ENCODE results near the gene SMAP1. TPM values are rescaled to one million over a fixed set of nuclear protein-coding genes. Genes with fewer than 3 reads are reported as not detected.

SMAP1 gene
- 19.6 TPM for polyA plus RNA-seq (2012; ENCODE audit: missing spikeins)

DNA sequence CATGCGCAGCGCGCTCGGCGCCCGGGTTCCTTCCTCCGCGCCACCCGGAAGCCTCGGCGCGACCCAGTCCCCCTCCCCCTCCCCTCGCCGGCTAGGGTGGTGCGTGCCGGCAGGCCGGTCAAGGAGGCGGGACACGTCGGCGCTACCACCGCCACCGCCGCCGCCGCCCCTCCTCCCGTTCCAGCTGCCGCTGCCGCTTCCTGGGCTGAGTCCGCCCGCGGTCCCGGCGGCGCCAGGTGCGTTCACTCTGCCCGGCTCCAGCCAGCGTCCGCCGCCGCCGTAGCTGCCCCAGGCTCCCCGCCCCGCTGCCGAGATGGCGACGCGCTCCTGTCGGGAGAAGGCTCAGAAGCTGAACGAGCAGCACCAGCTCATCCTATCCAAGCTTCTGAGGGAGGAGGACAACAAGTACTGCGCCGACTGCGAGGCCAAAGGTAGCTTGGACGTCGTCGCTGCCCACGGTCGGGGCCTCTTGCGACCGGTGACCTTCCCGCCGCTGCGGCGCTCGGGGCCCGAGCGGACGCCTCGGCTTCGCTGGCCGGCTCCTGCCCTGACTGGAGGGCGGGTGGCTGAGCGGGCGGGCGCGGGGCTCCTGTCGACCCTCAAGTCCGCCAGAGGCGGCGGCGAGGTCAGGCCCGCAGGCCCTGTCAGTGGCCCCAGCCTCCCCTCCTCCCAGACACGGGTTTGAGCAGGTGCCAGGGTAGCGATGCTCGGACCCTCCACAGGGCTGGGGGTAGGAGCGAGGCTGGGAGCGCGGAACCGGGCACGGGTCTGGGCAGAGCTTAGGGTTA, at the start of gene SMAP1:
TSS of gene SMAP1 (plus strand) at position 173 of the 788 bp plus-strand sequence. CDS start at position 314, 141 bp downstream.
- TF ChIP-seq POLR2A (IDR thresholded peaks at IDR 0.05; ENCODE audit: low read depth, low read length) (peak; percentile 74; the same call in 1 of the 2 replicates), TAF1 (IDR thresholded peaks at IDR 0.05; ENCODE audit: borderline replicate concordance, low read depth, low read length) (peak; percentile 39; the same call in 1 of the 2 replicates), POLR2AphosphoS5 (IDR thresholded peaks at IDR 0.05; ENCODE audit: low read depth, low read length) (peak; percentile 60; the same call in 1 of the 2 replicates)
- peak; percentile 97 for FAIRE-seq
- peak; percentile 86 for DNase-seq (ENCODE audit: insufficient read length)

DNA sequence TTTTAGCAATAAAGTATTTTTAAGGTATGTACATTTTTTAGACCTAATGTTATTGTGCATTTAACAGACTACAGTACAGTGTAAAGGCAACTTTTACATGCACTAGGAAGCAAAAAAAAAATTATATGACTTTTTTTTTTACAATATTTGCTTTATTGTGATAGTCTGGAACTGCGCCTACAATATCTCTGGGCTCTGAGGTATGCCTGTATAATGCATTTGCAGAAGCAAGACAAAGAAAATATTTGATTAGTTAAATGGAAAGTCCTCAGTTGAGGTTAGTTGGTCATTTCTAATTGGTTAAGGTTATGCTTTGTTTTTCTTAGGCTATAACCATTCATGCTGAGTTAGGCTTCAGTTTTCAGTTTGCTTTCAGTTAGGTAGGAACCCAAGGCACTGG, 46.9 kb upstream of the SMAP1 start:
- FAIRE-seq (no peak), DNase-seq (ENCODE audit: insufficient read length) (no peak)
- no peak for TF ChIP-seq POLR2A (IDR thresholded peaks at IDR 0.05; ENCODE audit: low read depth, low read length)
- no peak for TF ChIP-seq TAF1 (IDR thresholded peaks at IDR 0.05; ENCODE audit: borderline replicate concordance, low read depth, low read length)
- no peak for TF ChIP-seq POLR2AphosphoS5 (IDR thresholded peaks at IDR 0.05; ENCODE audit: low read depth, low read length)

DNA sequence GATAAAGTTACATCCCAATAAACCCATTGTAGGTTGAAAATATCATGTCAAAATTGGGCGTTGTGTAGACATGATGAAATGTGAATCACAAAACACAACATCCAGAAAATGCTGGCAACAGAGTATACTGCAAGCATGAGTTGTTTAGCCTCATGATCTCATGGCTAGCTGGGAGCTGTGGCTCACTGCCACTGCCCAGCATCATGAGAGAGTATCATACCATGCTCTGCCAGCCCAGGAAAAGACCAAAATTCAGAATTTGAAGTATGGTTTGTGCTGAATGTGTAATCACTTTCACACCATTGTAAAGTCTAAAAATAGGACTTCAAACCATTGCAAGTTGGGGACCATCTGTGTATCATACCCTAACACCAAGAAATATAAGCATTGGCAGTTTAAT, 45.2 kb upstream of the SMAP1 start:
- TF ChIP-seq TAF1 (IDR thresholded peaks at IDR 0.05; ENCODE audit: borderline replicate concordance, low read depth, low read length) = no peak
- DNase-seq (ENCODE audit: insufficient read length) (no peak), FAIRE-seq (no peak)

DNA sequence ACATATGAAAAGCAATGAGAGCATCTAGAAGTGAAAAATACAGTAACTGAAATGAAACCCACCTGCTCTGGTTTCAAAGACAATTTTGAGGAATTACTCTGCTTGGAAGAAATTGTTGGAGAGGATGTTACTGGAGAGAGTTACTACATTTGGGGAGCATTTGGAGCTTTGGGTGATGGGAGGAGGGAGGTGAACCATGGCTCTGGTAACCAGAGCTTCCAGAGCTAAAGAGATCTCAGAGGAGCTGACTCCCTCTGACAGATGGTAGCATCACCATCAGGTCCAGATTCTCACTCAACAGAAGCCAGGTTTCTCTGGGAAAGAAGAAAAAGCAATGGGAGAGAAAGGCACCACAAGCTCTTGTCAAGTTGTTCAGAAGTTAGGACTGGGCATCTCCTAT, 42.2 kb upstream of the SMAP1 start:
- no peak for FAIRE-seq
- TF ChIP-seq POLR2A (IDR thresholded peaks at IDR 0.05; ENCODE audit: low read depth, low read length) = no peak
- TF ChIP-seq TAF1 (IDR thresholded peaks at IDR 0.05; ENCODE audit: borderline replicate concordance, low read depth, low read length) = no peak
- no peak for TF ChIP-seq POLR2AphosphoS5 (IDR thresholded peaks at IDR 0.05; ENCODE audit: low read depth, low read length)
- no peak for DNase-seq (ENCODE audit: insufficient read length)

DNA sequence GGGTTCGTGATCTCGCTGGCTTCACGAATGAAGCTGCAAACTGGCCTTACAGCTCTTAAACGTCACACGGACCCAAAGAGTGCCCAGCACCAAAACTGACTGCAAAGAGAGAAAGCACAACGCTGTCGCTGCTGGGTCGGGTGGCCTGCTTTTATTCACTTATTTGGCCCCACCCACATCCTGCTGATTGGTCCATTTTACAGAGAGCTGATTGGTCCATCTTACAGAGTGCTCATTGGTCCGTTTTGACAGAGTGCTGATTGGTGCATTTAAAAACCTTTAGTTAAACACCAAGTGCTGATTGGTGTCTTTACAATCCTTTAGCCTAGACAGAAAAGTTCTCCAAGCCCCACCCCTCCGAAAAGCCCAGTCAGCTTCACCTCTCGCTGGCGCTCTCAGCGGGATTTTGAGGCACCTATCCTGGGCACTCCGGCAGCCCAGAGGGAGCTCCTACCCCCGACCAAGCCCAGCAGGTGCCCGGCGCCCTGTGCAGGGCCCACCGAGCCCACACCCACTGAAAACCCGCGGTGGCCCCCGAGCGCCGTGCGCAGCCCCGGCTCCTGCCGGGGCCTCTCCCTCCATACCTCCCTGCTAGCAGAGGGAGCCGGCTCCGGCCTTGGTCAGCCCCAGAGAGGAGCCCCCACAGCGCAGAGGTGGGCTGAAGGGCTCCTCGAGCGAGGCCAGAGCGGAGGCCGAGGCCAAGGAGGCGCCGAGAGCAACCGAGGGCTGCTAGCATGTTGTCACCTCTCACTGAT, 40.0 kb upstream of the SMAP1 start:
- DNase-seq (ENCODE audit: insufficient read length) (no peak), FAIRE-seq (no peak)
- no peak for TF ChIP-seq POLR2A (IDR thresholded peaks at IDR 0.05; ENCODE audit: low read depth, low read length)
- TF ChIP-seq TAF1 (IDR thresholded peaks at IDR 0.05; ENCODE audit: borderline replicate concordance, low read depth, low read length) = no peak
- no peak for TF ChIP-seq POLR2AphosphoS5 (IDR thresholded peaks at IDR 0.05; ENCODE audit: low read depth, low read length)

DNA sequence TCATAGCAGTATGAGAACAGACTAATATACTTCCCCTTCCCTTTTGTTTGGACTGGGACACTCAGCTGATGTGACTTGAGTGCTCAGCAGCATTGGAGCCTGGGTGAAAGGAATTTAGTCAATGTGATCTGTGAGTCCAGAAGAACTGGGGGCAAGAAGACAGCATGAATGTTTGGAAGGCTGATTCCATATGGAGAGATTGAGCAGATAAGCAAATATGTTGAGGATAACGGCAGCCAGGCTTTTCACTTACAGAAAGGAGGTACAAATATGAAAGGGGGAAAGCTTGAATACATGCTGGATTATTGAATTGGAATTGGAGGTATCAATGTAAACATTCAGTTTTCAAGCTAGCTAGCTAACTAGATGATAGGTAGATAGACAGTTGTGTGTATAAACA, 37.8 kb upstream of the SMAP1 start:
- DNase-seq (ENCODE audit: insufficient read length) = no peak
- FAIRE-seq = no peak
- no peak for TF ChIP-seq POLR2A (IDR thresholded peaks at IDR 0.05; ENCODE audit: low read depth, low read length)
- TF ChIP-seq TAF1 (IDR thresholded peaks at IDR 0.05; ENCODE audit: borderline replicate concordance, low read depth, low read length) = no peak
- no peak for TF ChIP-seq POLR2AphosphoS5 (IDR thresholded peaks at IDR 0.05; ENCODE audit: low read depth, low read length)

DNA sequence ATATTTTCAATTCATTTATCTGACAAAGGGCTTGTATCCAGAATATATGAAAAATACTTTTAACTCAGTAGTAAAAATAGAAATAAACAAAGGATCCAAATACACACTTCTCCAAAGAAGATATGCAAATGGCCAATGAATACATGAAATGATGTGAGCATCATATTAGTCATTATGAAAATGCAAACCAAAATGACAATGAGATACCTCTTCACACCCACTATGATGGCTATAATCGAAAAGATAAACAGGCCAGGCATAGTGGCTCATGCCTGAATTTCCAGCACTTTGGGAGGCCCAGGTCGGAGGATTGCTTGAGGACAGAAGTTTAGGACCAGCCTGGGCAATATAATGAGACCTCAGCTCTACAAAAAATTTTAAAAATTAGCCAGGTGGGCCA, 33.8 kb upstream of the SMAP1 start:
- TF ChIP-seq TAF1 (IDR thresholded peaks at IDR 0.05; ENCODE audit: borderline replicate concordance, low read depth, low read length) (no peak), POLR2AphosphoS5 (IDR thresholded peaks at IDR 0.05; ENCODE audit: low read depth, low read length) (no peak), POLR2A (IDR thresholded peaks at IDR 0.05; ENCODE audit: low read depth, low read length) (no peak)
- FAIRE-seq (no peak), DNase-seq (ENCODE audit: insufficient read length) (no peak)

DNA sequence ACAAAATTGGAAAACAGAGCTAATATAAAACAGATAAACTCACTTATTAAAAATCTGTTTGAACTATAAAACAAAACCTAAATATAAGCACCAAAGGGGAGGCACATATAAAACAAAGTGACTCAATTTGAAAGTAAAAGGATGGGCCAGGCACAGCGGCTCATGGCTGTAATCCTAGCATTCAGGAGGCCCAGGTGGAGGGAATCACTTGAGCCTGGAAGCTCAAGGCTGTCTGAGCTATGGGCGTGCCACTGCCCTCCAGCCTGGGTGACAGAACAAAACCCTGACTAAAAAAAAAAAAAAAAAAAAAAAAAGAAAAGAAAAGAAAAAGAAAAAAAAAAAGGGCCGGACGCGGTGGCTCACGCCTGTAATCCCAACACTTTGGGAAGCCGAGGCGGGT, 31.1 kb upstream of the SMAP1 start:
- DNase-seq (ENCODE audit: insufficient read length) (no peak), FAIRE-seq (no peak)
- no peak for TF ChIP-seq TAF1 (IDR thresholded peaks at IDR 0.05; ENCODE audit: borderline replicate concordance, low read depth, low read length)
- no peak for TF ChIP-seq POLR2A (IDR thresholded peaks at IDR 0.05; ENCODE audit: low read depth, low read length)
- TF ChIP-seq POLR2AphosphoS5 (IDR thresholded peaks at IDR 0.05; ENCODE audit: low read depth, low read length) = no peak

DNA sequence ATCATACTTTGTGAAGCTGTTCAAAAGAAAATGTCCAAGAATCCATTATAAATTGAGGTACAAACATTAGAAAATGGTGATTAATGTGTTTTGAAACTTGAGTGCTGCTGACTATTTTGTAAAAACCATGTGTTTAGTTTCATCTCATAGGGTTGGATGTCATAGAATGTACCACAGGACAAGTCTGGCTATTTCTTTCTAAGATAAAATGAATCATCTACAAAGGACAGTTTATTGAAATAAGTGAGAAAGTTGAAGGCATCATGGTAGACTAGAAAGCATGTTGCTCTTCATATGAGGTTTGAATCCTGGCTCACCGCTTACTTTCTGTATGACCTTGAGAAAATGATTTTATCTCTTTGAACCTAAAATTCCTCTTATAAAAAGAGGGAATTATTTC, 29.2 kb upstream of the SMAP1 start:
- DNase-seq (ENCODE audit: insufficient read length) = no peak
- no peak for TF ChIP-seq TAF1 (IDR thresholded peaks at IDR 0.05; ENCODE audit: borderline replicate concordance, low read depth, low read length)
- no peak for TF ChIP-seq POLR2AphosphoS5 (IDR thresholded peaks at IDR 0.05; ENCODE audit: low read depth, low read length)
- no peak for TF ChIP-seq POLR2A (IDR thresholded peaks at IDR 0.05; ENCODE audit: low read depth, low read length)
- FAIRE-seq = no peak

DNA sequence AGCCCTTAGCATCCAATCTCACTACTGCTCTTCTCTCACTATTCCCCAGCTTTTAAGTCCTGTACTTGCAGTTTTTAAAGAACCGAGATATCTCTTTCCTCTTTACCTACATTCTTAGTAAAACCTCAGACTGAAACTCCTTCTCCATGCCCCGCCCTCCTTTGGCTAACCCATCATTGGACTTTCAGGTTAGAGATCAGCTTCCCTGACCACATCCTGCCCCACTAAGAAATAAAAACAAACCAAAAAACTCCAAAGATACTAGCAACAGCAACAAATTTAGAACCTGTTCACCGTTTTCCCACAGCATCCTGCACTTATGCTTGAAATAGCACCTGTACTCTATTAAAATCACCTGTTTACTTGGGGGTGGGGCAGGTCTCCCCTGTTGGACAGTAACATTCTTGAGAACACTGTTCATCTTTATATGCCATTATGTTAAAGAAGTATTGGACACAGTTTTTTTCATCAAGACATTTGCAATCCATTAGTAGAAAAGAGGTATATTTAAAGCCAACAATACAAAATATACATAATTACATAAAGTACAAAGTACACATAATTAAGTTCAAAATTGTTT, 16.3 kb upstream of the SMAP1 start:
- no peak for TF ChIP-seq TAF1 (IDR thresholded peaks at IDR 0.05; ENCODE audit: borderline replicate concordance, low read depth, low read length)
- TF ChIP-seq POLR2A (IDR thresholded peaks at IDR 0.05; ENCODE audit: low read depth, low read length) = no peak
- no peak for TF ChIP-seq POLR2AphosphoS5 (IDR thresholded peaks at IDR 0.05; ENCODE audit: low read depth, low read length)
- no peak for FAIRE-seq
- DNase-seq (ENCODE audit: insufficient read length) = no peak

DNA sequence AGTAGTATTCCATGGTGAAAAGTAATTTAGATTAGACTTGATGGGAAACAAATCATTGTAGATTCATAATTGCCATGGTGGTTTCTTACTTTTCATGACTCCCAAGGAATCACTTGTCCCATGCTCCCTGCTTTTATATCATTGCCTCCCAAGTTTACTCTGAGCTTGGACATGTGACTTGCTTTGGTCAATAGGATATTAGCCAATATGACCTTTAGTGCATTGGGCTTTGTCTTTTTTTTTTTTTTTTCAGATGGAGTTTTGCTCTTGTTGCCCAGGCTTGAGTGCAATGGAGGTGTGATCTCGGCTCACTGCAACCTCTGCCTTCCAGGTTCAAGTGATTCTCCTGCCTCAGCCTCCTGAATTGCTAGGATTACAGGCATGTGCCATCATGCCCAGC, 15.5 kb upstream of the SMAP1 start:
- FAIRE-seq = no peak
- TF ChIP-seq POLR2AphosphoS5 (IDR thresholded peaks at IDR 0.05; ENCODE audit: low read depth, low read length) = no peak
- TF ChIP-seq TAF1 (IDR thresholded peaks at IDR 0.05; ENCODE audit: borderline replicate concordance, low read depth, low read length) = no peak
- TF ChIP-seq POLR2A (IDR thresholded peaks at IDR 0.05; ENCODE audit: low read depth, low read length) = no peak
- DNase-seq (ENCODE audit: insufficient read length) = no peak

Measured in GM12892 (cell line).